HepG2 (cell line): ENCODE measurements around the gene GADD45GIP1. TPM values are rescaled to one million over a fixed set of nuclear protein-coding genes. Genes with fewer than 3 reads are reported as not detected.

Experiments
- AGO2 ChIP-seq: fragments of 200-400 bp; formaldehyde crosslinking; optimal IDR thresholded peaks from 2 replicates; pipeline ENCODE3; 2017; ENCODE audit warnings: mild to moderate bottlenecking, low read depth, low read length, moderate library complexity
- BATF2 ChIP-seq: sonication (generic); formaldehyde crosslinking; IDR thresholded peaks from 2 replicates; pipeline ENCODE4 v1.8.0; 2022; ENCODE audit warnings: mild to moderate bottlenecking, missing genetic modification reagents, moderate library complexity
- CHD2 ChIP-seq: IDR thresholded peaks from 2 replicates; pipeline ENCODE4 v1.6.1; 2011; ENCODE audit warnings: low read depth, low read length, improper control_type of control experiment
- LBX2 ChIP-seq: sonication (generic); formaldehyde crosslinking; IDR thresholded peaks from 2 replicates; pipeline ENCODE4 v1.5.0; 2020; ENCODE audit warnings: missing genetic modification reagents, mild to moderate bottlenecking, borderline replicate concordance
- MBD4 ChIP-seq: IDR thresholded peaks from 2 replicates; pipeline ENCODE4 v1.6.1; 2012; ENCODE audit warnings: low read length, inconsistent platforms, borderline replicate concordance
- NFATC3 ChIP-seq: sonication (generic); formaldehyde crosslinking; IDR thresholded peaks from 2 replicates; pipeline ENCODE4 v1.5.1; 2020; ENCODE audit warnings: mild to moderate bottlenecking, missing genetic modification reagents
- NR2F2 ChIP-seq: IDR thresholded peaks from 2 replicates; pipeline ENCODE4 v1.6.1; 2012; ENCODE audit warnings: low read depth, inconsistent platforms, borderline replicate concordance
- PHF8 ChIP-seq: sonication (generic); formaldehyde crosslinking; IDR thresholded peaks from 2 replicates; pipeline ENCODE4 v1.5.0; 2020; ENCODE audit warnings: missing genetic modification reagents
- POGK ChIP-seq: sonication (generic); formaldehyde crosslinking; conservative IDR thresholded peaks from 2 replicates; pipeline ENCODE4 v1.8.0; 2022; ENCODE audit warnings: mild to moderate bottlenecking, moderate library complexity, missing genetic modification reagents
- POLR2AphosphoS5 ChIP-seq: IDR thresholded peaks from 2 replicates; pipeline ENCODE4 v1.6.1; 2012; ENCODE audit warnings: low read depth, low read length
- THAP9 ChIP-seq: sonication (generic); formaldehyde crosslinking; IDR thresholded peaks from 2 replicates; pipeline ENCODE4; 2020; ENCODE audit warnings: missing genetic modification reagents, mild to moderate bottlenecking, borderline replicate concordance
- UBTF ChIP-seq: sonication (generic); formaldehyde crosslinking; IDR thresholded peaks from 2 replicates; pipeline ENCODE4 v1.4.0; 2020; ENCODE audit warnings: mild to moderate bottlenecking, missing genetic modification reagents
- ZBTB46 ChIP-seq: sonication (generic); formaldehyde crosslinking; IDR thresholded peaks from 2 replicates; pipeline ENCODE4 v1.4.0; 2020; ENCODE audit warnings: mild to moderate bottlenecking, missing genetic modification reagents, borderline replicate concordance
- ZNF12 ChIP-seq: sonication (generic); formaldehyde crosslinking; IDR thresholded peaks from 2 replicates; pipeline ENCODE4 v1.5.0; 2020; ENCODE audit warnings: missing genetic modification reagents
- ZNF17 ChIP-seq: sonication (generic); formaldehyde crosslinking; IDR thresholded peaks from 2 replicates; pipeline ENCODE4 v1.5.0; 2020; ENCODE audit warnings: mild to moderate bottlenecking, missing genetic modification reagents
- ZNF850 ChIP-seq: sonication (generic); formaldehyde crosslinking; conservative IDR thresholded peaks from 2 replicates; pipeline ENCODE4 v1.9.0; 2021; ENCODE audit warnings: mild to moderate bottlenecking, missing genetic modification reagents
- polyA plus RNA-seq, 8 experiments: library from polyadenylated mRNA; depleted of rRNA in 3 of 8; stranded (reverse) in 7 of 8; unstranded in 1 of 8; fragments of >200 nt; fragmentation: Illumina TruSeq in 4 of 8; extraction: Trizol in 4 of 8; gene quantifications; 2 replicates each; pipeline versions ENCODE4 v1.2.1 to v1.2.3, GENCODE V29; 2011 to 2016; ENCODE audit warnings: low read depth in 4 of 8, missing spikeins in 1 of 8, mixed read lengths in 1 of 8; ENCODE audit not compliant: insufficient read depth in 1 of 8
- total RNA-seq, 5 experiments: library from RNA; depleted of rRNA; stranded (reverse); fragments of >200 nt; fragmentation: Illumina TruSeq; extraction: Trizol; gene quantifications; 2 replicates each; pipeline ENCODE4 v1.2.3, GENCODE V29; 2016; ENCODE audit warnings: low read depth in 1 of 5

GADD45GIP1 gene
- total and polyA plus RNA-seq, 2 of the 13 experiments (the other 11 are each of a cell fraction or from before 2014, with no cell fraction given) = 24.6 to 30.7 TPM

- TF ChIP-seq BATF2 (CRISPR knock-in tag) (0 out of 2 replicates have a peak, but pooled peaks have one; percentile 16), POGK (0 out of 2 replicates have a peak, but pooled peaks have one; percentile 13), NR2F2 (0 out of 2 replicates have a peak, but pooled peaks have one; percentile 6), AGO2 (peak; percentile 4), ZBTB46 (no peak), NFATC3 (no peak), LBX2 (CRISPR knock-in tag) (no peak), POLR2AphosphoS5 (no peak), ZNF17 (no peak), THAP9 (CRISPR knock-in tag) (no peak), UBTF (CRISPR knock-in tag) (peak; percentile 66; the same call in 1 of the 2 replicates), ZNF850 (0 out of 2 replicates have a peak, but pooled peaks have one; percentile 5), ZNF12 (CRISPR knock-in tag) (0 out of 2 replicates have a peak, but pooled peaks have one; percentile 4), PHF8 (CRISPR knock-in tag) (peak; percentile 18; the same call in 1 of the 2 replicates), CHD2 (peak; percentile 92), MBD4 (no peak)
These were observed 10.8 kb downstream of the GADD45GIP1 start (continued) for GRCh38 chr19:12946092-12946721.
